ENCODE results near the gene TULP4.

TULP4 gene

GRCh38 chr6:158357570-158358216 lies 45.4 kb downstream of the TULP4 start:
- DNase-seq, result no peak

- DNase-seq, result no peak
Measured at GRCh38 chr6:158358450-158359077, 46.3 kb downstream of the TULP4 start.

- no peak for DNase-seq
Measured at GRCh38 chr6:158361068-158361467, 48.8 kb downstream of the TULP4 start.

- no peak for DNase-seq
Measured at GRCh38 chr6:158361961-158362669, 49.9 kb downstream of the TULP4 start.

- DNase-seq, result no peak
Measured at GRCh38 chr6:158366363-158366762, 54.1 kb downstream of the TULP4 start.

GRCh38 chr6:158367816-158368215 lies 55.6 kb downstream of the TULP4 start:
- no peak for DNase-seq

- DNase-seq, result no peak
Measured at GRCh38 chr6:158369241-158369640, 57.0 kb downstream of the TULP4 start.

GRCh38 chr6:158370805-158371204 lies 58.5 kb downstream of the TULP4 start:
- DNase-seq, result no peak

- no peak for DNase-seq
Measured at GRCh38 chr6:158371261-158371660, 59.0 kb downstream of the TULP4 start.

- no peak for DNase-seq
Measured at GRCh38 chr6:158372574-158372973, 60.3 kb downstream of the TULP4 start.

- peak in 7 of 56 donors; percentile 6 to 42 (median 14) for DNase-seq
Measured at GRCh38 chr6:158373214-158373613, 60.9 kb downstream of the TULP4 start.

- no peak for DNase-seq
Measured at GRCh38 chr6:158374020-158374419, 61.8 kb downstream of the TULP4 start.

GRCh38 chr6:158376631-158377081 lies 64.4 kb downstream of the TULP4 start:
- peak in 19 of 56 donors; percentile 11 to 63 (median 27) for DNase-seq

GRCh38 chr6:158377860-158378259 lies 65.6 kb downstream of the TULP4 start:
- peak in 31 of 56 donors; percentile 9 to 65 (median 35) for DNase-seq

GRCh38 chr6:158379336-158379735 lies 67.1 kb downstream of the TULP4 start:
- DNase-seq, result no peak

- no peak for DNase-seq
Measured at GRCh38 chr6:158381214-158381613, 68.9 kb downstream of the TULP4 start.

GRCh38 chr6:158382491-158382890 lies 70.2 kb downstream of the TULP4 start:
- no peak for DNase-seq

- DNase-seq, result no peak
Measured at GRCh38 chr6:158383057-158383456, 70.8 kb downstream of the TULP4 start.

GRCh38 chr6:158383542-158383941 lies 71.3 kb downstream of the TULP4 start:
- DNase-seq, result no peak

GRCh38 chr6:158384671-158385110 lies 72.4 kb downstream of the TULP4 start:
- no peak for DNase-seq

GRCh38 chr6:158387036-158387435 lies 74.8 kb downstream of the TULP4 start:
- no peak for DNase-seq

GRCh38 chr6:158387578-158387977 lies 75.3 kb downstream of the TULP4 start:
- DNase-seq, result no peak
